ENCODE measurements around the gene RAB40AL. TPM values are rescaled to one million over a fixed set of nuclear protein-coding genes. Genes with fewer than 3 reads are reported as not detected.
"Not testable (repeated sequence)": the region's sequence is repeated elsewhere in the genome, so short reads cannot be mapped to it uniquely, and the experiment has no call there.

RAB40AL gene
- total RNA-seq, 2 experiments from 2014 or later, result 0.25 to 0.31 TPM

DNA sequence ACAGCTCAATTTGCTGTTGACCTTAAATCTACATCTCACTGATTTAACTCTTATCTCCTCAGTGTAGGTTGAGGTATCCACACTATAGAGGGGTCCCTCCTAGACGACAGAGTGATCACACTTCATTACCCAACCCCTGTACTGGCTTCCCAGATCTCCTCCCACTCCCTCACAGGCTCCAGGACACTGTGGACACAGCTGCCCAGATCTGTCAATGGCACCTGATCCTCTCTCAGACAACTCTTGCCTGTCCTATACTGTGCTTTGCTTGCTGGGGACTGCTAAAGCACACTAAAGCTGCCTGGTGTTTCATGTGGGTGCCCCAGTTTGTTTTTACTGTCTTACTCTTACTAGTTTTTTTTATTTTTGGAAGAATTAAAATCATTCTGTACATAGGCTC, 27.9 kb downstream of the RAB40AL start:
- Mint-ChIP-seq H3K36me3 (ENCODE audit: low read depth) (no peaks in the 10 kb centered on the region), H3K4me3 (no peak overlapping the region), H3K27me3 (no peaks in the 10 kb centered on the region), H3K27ac (no peak overlapping the region), H3K9me3 (peaks cover 3% of the 10 kb centered on the region), H3K4me1 (no peaks in the 10 kb centered on the region)
- POLR2A ChIA-PET, result no interaction called here
- CTCF ChIA-PET, result no interaction called here
- DNase-seq, result no peak

DNA sequence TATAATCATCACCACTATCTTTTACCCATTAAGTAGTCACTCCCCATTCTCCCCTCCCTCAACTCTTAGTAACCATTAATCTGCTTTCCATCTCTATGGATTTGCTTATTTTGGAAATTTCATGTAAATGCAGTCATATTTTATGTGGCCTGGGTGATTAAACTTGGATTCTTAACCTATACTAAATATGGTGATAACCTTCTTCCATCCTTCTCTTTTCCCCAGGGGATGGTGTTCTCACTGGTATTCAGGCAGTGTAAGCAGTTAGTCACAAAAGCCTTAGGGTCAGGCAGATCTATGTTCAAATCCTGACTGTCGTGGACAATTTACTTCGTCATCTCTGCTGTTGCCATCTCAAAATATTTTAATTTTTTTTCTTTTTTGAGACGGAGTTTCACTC, 29.6 kb downstream of the RAB40AL start:
- ChIA-PET POLR2A (no interaction called here), CTCF (no interaction called here)
- Mint-ChIP-seq H3K4me1 (no peaks in the 10 kb centered on the region), H3K27ac (no peak overlapping the region), H3K27me3 (no peaks in the 10 kb centered on the region), H3K36me3 (ENCODE audit: low read depth) (no peaks in the 10 kb centered on the region), H3K4me3 (no peak overlapping the region), H3K9me3 (peaks cover 3% of the 10 kb centered on the region)
- no peak for DNase-seq

DNA sequence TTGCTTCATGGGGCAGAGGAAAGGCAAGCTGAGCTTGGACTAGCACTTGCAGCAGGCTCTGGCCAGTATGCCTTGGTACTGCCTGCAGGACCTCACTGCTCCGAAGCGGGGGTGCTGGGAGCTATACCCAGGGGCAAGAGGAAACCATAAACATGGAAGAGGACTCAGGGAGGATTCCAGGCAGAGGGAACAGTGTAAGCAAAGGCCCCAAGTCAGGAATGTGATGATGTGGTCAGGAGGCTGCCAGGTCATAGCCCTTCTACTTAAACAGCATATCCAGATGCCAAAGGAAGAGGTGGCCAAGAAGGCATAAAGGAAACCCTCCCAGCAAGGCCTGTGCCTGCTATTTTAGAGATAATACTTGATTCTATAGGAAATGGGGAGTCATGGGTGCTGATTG, 31.1 kb downstream of the RAB40AL start:
- DNase-seq, result no peak
- no peaks in the 10 kb centered on the region for H3K36me3 Mint-ChIP-seq (ENCODE audit: low read depth)
- CTCF ChIA-PET, result no interaction called here
- H3K27me3 Mint-ChIP-seq, result no peaks in the 10 kb centered on the region
- no peaks in the 10 kb centered on the region for H3K4me1 Mint-ChIP-seq
- no peak overlapping the region for H3K27ac Mint-ChIP-seq
- peaks cover 3% of the 10 kb centered on the region for H3K9me3 Mint-ChIP-seq
- H3K4me3 Mint-ChIP-seq, result no peak overlapping the region
- POLR2A ChIA-PET, result no interaction called here

DNA sequence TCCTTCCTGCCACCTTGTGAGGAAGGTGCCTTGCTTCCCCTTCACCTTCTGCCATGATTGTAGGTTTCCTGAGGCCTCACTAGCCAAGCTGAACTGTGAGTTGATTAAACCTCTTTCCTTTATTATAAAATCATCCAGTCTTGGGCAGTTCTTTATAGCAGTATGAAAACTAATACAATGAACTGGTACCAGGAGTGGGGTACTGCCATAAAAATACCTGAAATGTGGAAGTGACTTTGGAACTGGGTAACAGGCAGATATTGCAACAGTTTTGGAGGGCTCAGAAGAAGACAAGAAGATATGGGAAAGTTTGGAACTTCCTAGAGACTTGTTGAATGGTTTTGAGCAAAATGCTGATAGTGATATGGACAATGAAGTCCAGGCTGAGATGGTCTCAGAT, 34.5 kb downstream of the RAB40AL start:
- H3K4me1 Mint-ChIP-seq; POLR2A ChIA-PET; H3K36me3 Mint-ChIP-seq (ENCODE audit: low read depth); DNase-seq; H3K27me3 Mint-ChIP-seq; H3K27ac Mint-ChIP-seq; H3K9me3 Mint-ChIP-seq; H3K4me3 Mint-ChIP-seq; CTCF ChIA-PET: not testable (repeated sequence)

DNA sequence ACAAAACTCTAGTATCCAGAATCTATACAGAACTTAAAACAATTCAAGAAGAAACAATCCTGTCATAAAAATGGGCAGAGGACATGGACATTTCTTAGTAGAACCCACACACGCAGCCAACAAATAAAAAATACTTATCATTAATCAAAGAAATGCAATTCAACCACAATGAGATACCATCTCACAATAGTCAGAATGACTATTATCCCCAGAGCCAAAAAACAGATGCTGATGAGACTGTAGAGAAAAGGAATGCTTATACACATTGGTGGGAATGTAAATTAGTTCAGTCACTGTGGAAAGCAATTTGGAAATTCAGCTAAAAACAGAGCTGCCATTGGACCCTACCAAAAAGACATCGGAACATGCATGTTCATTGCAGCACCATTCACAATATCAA, 37.9 kb downstream of the RAB40AL start:
- Mint-ChIP-seq H3K27ac (no peak overlapping the region), H3K9me3 (peaks cover 3% of the 10 kb centered on the region), H3K4me3 (no peak overlapping the region), H3K36me3 (ENCODE audit: low read depth) (no peaks in the 10 kb centered on the region), H3K27me3 (no peaks in the 10 kb centered on the region), H3K4me1 (no peaks in the 10 kb centered on the region)
- POLR2A ChIA-PET, result no interaction called here
- CTCF ChIA-PET, result no interaction called here
- no peak for DNase-seq

DNA sequence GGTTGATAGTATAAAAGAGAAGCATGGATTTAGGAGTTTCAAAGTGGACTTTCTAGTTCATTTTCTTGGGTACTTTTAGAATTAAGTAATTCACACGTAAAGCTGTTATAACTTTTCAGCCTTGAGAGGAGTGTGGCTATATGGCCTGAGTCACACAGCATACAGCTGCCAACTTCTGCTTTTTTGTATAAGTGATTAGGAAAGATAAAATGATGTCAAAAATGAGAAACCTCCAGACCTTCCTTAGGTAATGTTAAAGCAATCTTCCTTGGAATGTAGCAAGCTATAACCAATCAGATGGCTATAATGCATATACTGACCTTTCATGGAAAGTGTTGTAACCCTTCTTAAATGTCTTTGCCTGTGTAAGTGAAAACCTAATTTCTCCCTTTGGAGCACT, 39.2 kb downstream of the RAB40AL start:
- Mint-ChIP-seq H3K4me3 (no peak overlapping the region), H3K9me3 (peaks cover 3% of the 10 kb centered on the region)
- CTCF ChIA-PET, result no interaction called here

DNA sequence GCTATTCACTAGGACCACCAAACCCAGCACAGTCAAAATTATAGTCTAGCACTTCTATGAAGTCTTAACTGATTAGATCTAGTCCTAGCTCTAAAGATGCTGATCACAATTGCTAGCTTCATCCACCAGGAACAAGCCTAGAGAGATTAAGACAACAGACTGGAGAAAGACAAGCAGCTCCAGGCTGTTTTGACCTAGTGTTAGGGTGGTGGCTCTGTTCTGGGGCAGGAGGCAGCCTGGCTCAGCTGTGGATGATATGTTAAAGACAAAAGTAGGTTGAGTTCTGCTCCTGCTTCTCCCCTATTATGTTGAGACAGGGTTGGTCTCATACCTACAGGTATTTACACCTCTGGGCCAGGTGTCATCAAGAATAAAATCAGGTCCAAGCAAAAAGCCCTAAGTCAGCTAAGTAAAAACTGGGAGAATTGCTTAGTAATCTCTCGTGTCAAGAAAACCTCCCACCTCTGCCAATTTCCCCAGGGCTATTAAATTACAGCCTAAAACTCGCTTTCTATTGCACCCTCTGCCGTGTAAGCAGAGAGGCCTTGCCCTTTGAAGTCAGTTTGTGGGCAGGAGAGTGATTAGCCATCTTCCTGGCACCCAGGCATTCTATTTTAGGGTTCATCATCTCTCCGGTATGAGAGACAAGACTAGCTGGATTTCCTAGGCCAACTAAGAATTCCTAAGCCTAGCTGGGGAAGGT, 39.9 kb downstream of the RAB40AL start:
- ChIA-PET CTCF (no interaction called here), POLR2A (no interaction called here)
- Mint-ChIP-seq H3K27me3 (no peaks in the 10 kb centered on the region), H3K36me3 (ENCODE audit: low read depth) (no peaks in the 10 kb centered on the region), H3K27ac (no peak overlapping the region), H3K4me3 (no peak overlapping the region), H3K9me3 (peaks cover 3% of the 10 kb centered on the region), H3K4me1 (no peaks in the 10 kb centered on the region)
- DNase-seq, result no peak

More for the DNA sequence above, 39.2 kb downstream of the RAB40AL start:
- Mint-ChIP-seq H3K27me3 (no peaks in the 10 kb centered on the region), H3K36me3 (ENCODE audit: low read depth) (no peaks in the 10 kb centered on the region), H3K4me1 (no peaks in the 10 kb centered on the region), H3K27ac (no peak overlapping the region)
- POLR2A ChIA-PET, result no interaction called here
- DNase-seq, result no peak

DNA sequence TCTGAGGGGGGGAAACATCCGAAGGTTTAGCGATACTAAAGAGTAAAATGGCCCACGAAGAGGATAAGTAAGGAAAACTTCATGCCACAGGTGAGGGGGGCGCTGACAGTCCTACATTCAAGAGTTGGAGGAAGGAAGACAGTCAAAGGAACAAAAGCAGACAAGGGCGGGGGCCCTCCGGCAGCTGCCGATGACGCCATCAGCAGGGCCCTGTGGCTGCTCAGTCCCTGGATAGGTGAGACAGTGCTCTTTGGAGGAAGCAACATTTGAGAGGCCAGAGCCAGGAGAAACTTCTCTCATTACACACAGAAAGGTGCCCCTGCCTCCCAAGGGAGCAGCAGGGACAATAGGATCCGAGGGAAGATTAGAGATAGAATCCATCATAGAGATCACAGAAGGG, 41.5 kb downstream of the RAB40AL start:
- no peak overlapping the region for H3K27ac Mint-ChIP-seq
- ChIA-PET POLR2A (no interaction called here), CTCF (no interaction called here)
- H3K4me3 Mint-ChIP-seq, result no peak overlapping the region
- DNase-seq, result no peak
- no peaks in the 10 kb centered on the region for H3K27me3 Mint-ChIP-seq
- H3K4me1 Mint-ChIP-seq, result no peaks in the 10 kb centered on the region
- no peaks in the 10 kb centered on the region for H3K36me3 Mint-ChIP-seq (ENCODE audit: low read depth)
- H3K9me3 Mint-ChIP-seq, result no peaks in the 10 kb centered on the region

DNA sequence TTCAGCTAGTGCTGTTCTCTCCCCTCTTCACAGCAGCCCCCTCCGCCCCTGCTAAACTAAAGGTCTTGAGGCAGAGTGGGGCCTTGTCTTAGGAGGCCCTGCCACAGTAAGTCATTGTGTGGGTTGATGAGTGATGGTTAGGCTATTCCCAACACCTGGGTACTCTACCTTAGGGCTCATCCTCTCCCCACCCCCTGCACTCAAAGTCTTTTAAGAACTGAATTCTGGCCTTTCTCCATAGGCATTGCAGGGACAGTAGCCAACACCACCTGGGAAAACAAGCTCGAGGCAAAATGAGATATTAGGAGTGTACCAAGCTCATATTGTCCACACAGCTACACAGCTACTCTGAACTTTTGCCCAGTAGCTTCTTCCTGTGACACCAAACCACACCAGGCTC, 42.5 kb downstream of the RAB40AL start:
- no peaks in the 10 kb centered on the region for H3K36me3 Mint-ChIP-seq (ENCODE audit: low read depth)
- no peak for DNase-seq
- no peaks in the 10 kb centered on the region for H3K9me3 Mint-ChIP-seq
- no peaks in the 10 kb centered on the region for H3K27me3 Mint-ChIP-seq
- ChIA-PET POLR2A (no interaction called here), CTCF (no interaction called here)
- H3K4me3 Mint-ChIP-seq, result no peak overlapping the region
- H3K4me1 Mint-ChIP-seq, result no peaks in the 10 kb centered on the region
- no peak overlapping the region for H3K27ac Mint-ChIP-seq

DNA sequence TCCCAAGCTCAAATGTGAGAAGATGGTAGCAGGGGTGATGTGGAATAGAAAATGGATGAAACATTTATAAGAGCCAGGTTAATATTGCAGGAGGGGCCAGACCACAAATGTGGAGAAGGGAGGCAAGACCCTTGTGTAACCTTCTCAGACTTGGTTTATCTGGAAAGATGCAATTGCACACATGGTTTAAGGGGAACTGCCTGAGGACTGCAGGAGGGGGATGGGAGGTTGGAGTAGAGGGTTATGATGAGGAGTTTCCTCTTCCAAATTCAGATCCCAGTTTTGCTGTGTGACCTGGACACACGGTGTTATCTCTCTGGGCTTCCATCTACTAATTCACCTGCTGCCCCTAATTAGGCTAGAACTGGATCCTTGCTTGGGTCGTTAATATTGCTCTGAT, 46.1 kb downstream of the RAB40AL start:
- no peak overlapping the region for H3K4me3 Mint-ChIP-seq
- H3K27me3 Mint-ChIP-seq, result no peaks in the 10 kb centered on the region
- no peak overlapping the region for H3K27ac Mint-ChIP-seq
- H3K4me1 Mint-ChIP-seq, result no peaks in the 10 kb centered on the region
- DNase-seq, result no peak
- no peaks in the 10 kb centered on the region for H3K36me3 Mint-ChIP-seq (ENCODE audit: low read depth)
- H3K9me3 Mint-ChIP-seq, result no peaks in the 10 kb centered on the region
- CTCF ChIA-PET, result no interaction called here
- POLR2A ChIA-PET, result no interaction called here

DNA sequence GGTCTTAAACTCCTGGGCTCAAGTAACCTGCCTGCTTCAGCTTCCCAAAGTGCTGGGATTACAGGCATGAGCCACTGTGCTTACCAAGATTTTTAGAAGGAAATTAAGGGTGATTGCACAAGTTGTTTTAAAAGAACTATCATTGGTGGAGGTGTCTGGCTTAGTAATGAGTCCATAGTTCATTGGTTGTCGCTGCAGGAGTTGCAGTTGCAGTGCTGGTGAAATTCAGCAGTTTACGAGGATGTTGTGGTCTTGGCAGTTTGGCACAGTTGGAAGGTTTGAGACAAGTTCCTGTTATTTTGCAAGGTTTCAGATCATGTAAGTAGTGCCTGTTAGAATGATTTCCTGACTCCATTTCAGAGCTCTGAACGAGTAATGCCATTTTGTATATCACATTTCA, 48.1 kb downstream of the RAB40AL start:
- POLR2A ChIA-PET, result no interaction called here
- Mint-ChIP-seq H3K4me3 (no peak overlapping the region), H3K36me3 (ENCODE audit: low read depth) (no peaks in the 10 kb centered on the region), H3K4me1 (no peaks in the 10 kb centered on the region), H3K27me3 (no peaks in the 10 kb centered on the region), H3K9me3 (no peaks in the 10 kb centered on the region), H3K27ac (no peak overlapping the region)
- no peak for DNase-seq
- CTCF ChIA-PET, result no interaction called here

Other genes starting within 250 kb of the RAB40AL start
- gene GPRASP2, start 224.8 kb upstream of the RAB40AL start, total RNA-seq, result under 1 TPM; 0.35 to 0.47 TPM
- 1 to 10 TPM; 1.2 to 1.4 TPM for gene GPRASP3, start 216.5 kb upstream of the RAB40AL start, total RNA-seq
- gene BEX1, start 126.9 kb downstream of the RAB40AL start, total RNA-seq, result not detected
- gene NXF3, start 155.9 kb downstream of the RAB40AL start, total RNA-seq, result not detected

All from activated CD4-positive, alpha-beta T cell treated with anti-CD3 and anti-CD28 coated beads, Interleukin-2, amount 10 ng/mL, durations not matched to agents 7 days and 5 days (primary cell).